Cardiac fibroblast (primary cell): ENCODE measurements around the gene STARD5.

Experiments
- DNase-seq, 2 donors: peaks; one replicate each; pipeline versions ENCODE4 v3.0.0 to v3.0.0-alpha.2; 2010; ENCODE audit warnings: low read depth in 2 of 2
- H3K4me3 ChIP-seq, 2 donors: replicated peaks in 1 of 2; 1 replicate in 1 of 2; 2 replicates in 1 of 2; pipeline ENCODE4 v1.5.1; 2011; ENCODE audit warnings: low read depth in 2 of 2, low read length in 2 of 2, mild to moderate bottlenecking in 2 of 2, moderate library complexity in 1 of 2
- TF ChIP-seq, protein P1 (sequence below): IDR thresholded peaks from one replicate; pipeline ENCODE4 v1.5.1; 2011; ENCODE audit warnings: low read depth, mild to moderate bottlenecking, low read length, inconsistent platforms

STARD5 gene

DNA sequence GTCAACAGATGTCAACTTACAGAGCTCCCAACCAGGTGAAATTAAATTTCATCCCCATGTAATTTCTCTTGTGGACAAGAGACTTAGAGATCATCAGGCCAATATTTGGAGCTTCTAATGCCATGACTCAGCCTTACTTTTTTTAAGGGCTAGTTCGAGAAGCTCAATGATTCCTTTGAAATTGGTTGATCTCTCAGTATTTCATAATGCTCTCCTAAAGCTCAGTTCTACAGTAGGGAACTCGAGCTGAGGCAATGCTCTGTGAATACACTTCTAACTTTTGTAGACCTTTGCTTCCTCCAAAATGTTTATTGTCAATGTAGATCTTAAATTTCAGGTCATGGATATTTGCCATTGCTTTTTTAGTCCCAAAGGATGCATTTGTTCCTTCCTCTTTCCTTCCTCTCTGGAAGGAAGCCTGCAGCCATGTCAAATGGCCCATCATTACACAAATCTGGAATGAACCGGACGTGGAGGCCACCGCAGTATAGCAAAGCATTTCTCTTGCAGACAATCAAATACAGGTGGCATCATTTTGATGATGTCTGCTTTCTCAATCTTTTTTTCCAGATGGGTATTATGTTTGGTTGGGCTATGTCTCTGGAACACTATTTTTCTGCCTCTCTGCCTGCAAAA, 28.3 kb downstream of the STARD5 start:
- no peak overlapping the region for H3K4me3 ChIP-seq

DNA sequence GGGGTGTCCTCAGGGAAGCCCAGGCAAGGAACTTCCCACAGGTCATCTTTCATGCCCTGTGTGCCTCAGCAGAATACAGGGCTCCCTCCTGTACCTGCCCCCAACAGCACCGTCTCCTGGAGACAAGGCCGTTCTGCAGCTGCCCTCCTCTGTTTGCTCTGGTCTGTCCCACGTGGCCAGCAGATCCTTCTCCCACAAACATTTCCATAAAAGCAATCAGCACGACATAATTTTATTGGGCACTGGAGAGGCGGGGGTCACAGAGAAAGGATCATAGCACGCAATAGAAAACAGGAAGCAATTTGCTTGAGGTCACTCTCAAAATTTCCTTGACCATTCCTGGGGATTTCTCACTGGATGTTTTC, 29.4 kb downstream of the STARD5 start:
- no peak overlapping the region for H3K4me3 ChIP-seq
- no peak for DNase-seq
- TF ChIP-seq, protein P1, sequence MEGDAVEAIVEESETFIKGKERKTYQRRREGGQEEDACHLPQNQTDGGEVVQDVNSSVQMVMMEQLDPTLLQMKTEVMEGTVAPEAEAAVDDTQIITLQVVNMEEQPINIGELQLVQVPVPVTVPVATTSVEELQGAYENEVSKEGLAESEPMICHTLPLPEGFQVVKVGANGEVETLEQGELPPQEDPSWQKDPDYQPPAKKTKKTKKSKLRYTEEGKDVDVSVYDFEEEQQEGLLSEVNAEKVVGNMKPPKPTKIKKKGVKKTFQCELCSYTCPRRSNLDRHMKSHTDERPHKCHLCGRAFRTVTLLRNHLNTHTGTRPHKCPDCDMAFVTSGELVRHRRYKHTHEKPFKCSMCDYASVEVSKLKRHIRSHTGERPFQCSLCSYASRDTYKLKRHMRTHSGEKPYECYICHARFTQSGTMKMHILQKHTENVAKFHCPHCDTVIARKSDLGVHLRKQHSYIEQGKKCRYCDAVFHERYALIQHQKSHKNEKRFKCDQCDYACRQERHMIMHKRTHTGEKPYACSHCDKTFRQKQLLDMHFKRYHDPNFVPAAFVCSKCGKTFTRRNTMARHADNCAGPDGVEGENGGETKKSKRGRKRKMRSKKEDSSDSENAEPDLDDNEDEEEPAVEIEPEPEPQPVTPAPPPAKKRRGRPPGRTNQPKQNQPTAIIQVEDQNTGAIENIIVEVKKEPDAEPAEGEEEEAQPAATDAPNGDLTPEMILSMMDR, result no peak

More for the DNA sequence above, 28.3 kb downstream of the STARD5 start:
- DNase-seq, result peak in 1 of 2 donors; percentile 1
- TF ChIP-seq, protein P1, result no peak

DNA sequence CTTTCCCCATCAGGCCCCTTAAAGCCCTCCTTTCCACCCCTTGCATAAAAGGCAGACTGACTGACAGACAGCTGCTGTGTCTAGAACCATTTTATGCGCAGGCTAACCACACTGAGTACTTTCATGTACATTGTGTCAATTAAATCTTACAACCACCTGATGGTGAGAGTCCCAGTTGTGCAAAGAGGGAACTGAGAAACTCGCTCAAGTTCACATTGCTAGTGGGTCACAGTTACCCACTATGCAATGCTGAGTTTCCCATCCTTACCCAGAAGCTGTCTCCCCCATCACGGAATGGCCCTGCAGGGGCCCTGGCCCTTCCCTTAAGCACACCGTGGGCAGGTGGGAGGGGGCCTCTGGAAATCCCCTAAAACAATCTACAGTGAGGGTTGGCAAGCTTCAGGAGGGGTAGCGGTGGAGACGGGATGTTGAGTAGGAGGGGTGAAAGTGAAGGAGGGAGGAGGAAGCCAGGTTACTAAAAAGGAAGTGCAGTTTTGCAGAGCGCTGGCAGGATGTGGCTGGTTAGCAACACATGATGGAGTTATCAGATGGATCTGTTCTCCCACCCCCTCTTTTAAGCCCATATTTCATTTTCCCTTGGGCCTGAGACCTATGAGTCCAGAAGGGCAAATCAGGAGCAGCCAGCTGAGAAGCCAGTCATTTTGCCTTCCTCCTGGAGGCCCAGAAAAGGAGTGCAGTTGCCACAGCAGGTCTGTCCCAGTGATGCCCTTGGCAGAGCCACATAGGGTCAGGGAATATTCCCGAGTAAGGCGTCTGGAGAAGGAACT, 30.0 kb downstream of the STARD5 start:
- no peak for DNase-seq
- TF ChIP-seq, protein P1, result no peak
- no peak overlapping the region for H3K4me3 ChIP-seq

DNA sequence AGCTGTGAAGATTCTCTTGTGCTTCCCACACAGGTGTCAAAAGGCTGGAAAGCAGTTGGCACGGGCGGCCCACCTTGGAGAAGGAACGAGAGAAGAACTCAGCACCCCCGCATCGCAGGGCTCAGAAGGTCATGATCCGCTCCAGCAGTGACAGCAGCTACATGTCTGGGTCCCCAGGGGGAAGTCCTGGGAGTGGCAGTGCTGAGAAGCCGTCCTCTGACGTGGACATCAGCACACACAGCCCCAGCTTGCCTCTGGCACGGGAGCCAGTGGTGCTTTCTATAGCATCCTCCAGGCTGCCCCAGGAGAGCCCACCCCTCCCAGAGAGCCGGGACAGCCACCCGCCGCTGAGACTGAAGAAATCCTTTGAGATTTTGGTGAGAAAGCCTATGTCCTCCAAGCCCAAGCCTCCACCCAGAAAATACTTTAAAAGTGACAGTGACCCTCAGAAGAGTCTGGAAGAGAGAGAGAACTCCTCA, 31.4 kb downstream of the STARD5 start:
- TF ChIP-seq, protein P1, result no peak
- H3K4me3 ChIP-seq, result no peak overlapping the region
- no peak for DNase-seq

DNA sequence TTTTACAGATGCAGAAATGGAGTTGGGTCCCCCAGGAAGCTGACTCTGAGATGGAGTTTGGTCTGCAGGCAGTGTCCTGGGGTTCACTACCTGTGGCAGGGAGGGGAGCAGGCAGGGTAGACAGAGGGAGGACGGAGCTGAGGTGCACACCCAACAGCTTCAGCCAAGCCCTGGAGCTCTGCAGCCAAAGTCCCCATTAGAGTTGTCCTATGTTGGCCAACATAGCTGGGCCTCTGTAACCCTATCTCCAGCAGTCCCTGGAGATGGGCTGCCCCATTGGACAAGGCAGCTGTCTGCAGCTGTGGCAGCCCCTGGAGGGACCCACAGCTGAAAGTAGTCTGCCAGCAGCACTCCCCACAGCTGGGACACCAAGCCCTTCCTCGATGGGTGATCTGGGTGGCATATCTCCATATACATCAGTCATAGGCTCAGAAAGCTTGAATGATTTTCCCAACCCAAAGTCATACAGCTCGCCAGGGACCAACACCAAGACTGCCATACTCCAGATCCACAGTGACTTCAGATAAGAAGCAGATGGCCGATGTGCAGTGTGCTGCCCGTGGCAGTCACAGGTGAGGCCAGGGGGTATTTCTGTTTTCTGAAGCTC, 31.9 kb downstream of the STARD5 start:
- TF ChIP-seq, protein P1, result no peak
- no peak for DNase-seq
- H3K4me3 ChIP-seq, result no peak overlapping the region

DNA sequence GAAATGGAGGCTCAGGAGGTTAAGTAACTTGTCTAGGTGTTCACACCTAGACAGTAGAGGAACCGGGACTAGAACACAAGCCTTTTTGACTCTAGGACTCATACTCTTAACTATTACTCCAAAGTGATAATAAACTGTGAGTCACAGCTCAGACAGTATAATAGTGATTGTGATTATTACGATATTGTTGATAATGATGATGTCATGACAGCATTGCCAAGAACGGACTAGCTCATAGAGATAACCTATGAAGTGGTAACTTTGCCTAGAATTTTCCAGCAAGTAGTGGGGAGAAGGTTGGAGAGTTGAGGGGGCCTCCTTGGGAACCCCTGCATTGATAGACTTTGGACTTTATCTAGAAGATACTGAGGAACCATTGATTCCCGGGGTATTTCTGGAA, 34.0 kb downstream of the STARD5 start:
- peak in 1 of 2 donors; percentile 4 for DNase-seq
- TF ChIP-seq, protein P1, result no peak
- no peak overlapping the region for H3K4me3 ChIP-seq
